CD4-positive, CD25-positive, alpha-beta regulatory T cell (primary cell): ENCODE data around the gene SMTN. TPM values are rescaled to one million over a fixed set of nuclear protein-coding genes. Genes with fewer than 3 reads are reported as not detected.

Source experiments
- ATAC-seq, 2 donors: fragments of 150-1000 bp; cut with Tn5 transposase; one replicate each; pipeline ENCODE4 v1.10.0; 2021; ENCODE audit warnings: low read depth in 2 of 2, moderate number of reproducible peaks in 2 of 2, moderate library complexity in 1 of 2
- DNase-seq, 3 donors: peaks; one replicate each; pipeline versions ENCODE4 v3.0.0 to v3.0.0-alpha.2; 2012 to 2022; ENCODE audit warnings: mixed read lengths in 1 of 3
- H3K27ac ChIP-seq: one replicate; pipeline ENCODE4 v1.7.0; 2013; ENCODE audit warnings: mild to moderate bottlenecking, low read length; ENCODE audit not compliant: insufficient read depth, poor library complexity, severe bottlenecking
- H3K27me3 ChIP-seq: one replicate; pipeline ENCODE4 v1.7.0; 2013; ENCODE audit warnings: low read length; ENCODE audit not compliant: control insufficient read depth, insufficient read depth
- H3K36me3 ChIP-seq: one replicate; pipeline ENCODE4 v1.7.0; 2013; ENCODE audit warnings: mild to moderate bottlenecking, low read length, moderate library complexity; ENCODE audit not compliant: control insufficient read depth, insufficient read depth
- H3K4me1 ChIP-seq: 2 replicates; pipeline ENCODE4 v1.7.0; 2013; ENCODE audit warnings: mild to moderate bottlenecking, low read length; ENCODE audit not compliant: insufficient read depth, control insufficient read depth, poor library complexity, severe bottlenecking
- H3K4me3 ChIP-seq: one replicate; pipeline ENCODE4 v1.7.0; 2013; ENCODE audit warnings: low read depth, mild to moderate bottlenecking, low read length, moderate library complexity
- H3K9me3 ChIP-seq, 2 experiments: 1 replicate in 1 of 2; 2 replicates in 1 of 2; pipeline ENCODE4 v1.7.0; 2013; ENCODE audit warnings: low read length in 2 of 2, mild to moderate bottlenecking in 1 of 2, moderate library complexity in 1 of 2; ENCODE audit not compliant: control insufficient read depth in 2 of 2
- H3K27ac Mint-ChIP-seq, 3 donors: one replicate each; pipeline ENCODE4 v1.8.0; 2020 to 2022; ENCODE audit warnings: mild to moderate bottlenecking in 3 of 3, mixed read lengths in 3 of 3, moderate library complexity in 2 of 3
- H3K27me3 Mint-ChIP-seq: one replicate; pipeline ENCODE4 v1.8.0; 2022; ENCODE audit warnings: mild to moderate bottlenecking, mixed read lengths
- H3K36me3 Mint-ChIP-seq: one replicate; pipeline ENCODE4 v1.8.0; 2020; ENCODE audit warnings: mixed read lengths
- H3K4me1 Mint-ChIP-seq, 4 donors: one replicate each; pipeline ENCODE4 v1.8.0; 2020 to 2022; ENCODE audit warnings: mixed read lengths in 4 of 4, mild to moderate bottlenecking in 1 of 4
- H3K4me3 Mint-ChIP-seq, 4 donors: one replicate each; pipeline ENCODE4 v1.8.0; 2020 to 2022; ENCODE audit warnings: mild to moderate bottlenecking in 4 of 4, mixed read lengths in 4 of 4, moderate library complexity in 3 of 4
- H3K9me3 Mint-ChIP-seq, 7 donors: one replicate each; pipeline ENCODE4 v1.8.0; 2020 to 2022; ENCODE audit warnings: mixed read lengths in 7 of 7, mild to moderate bottlenecking in 3 of 7, moderate library complexity in 2 of 7
- polyA plus RNA-seq, 4 donors: library from polyadenylated mRNA; unstranded; fragments of 300-500 nt; fragmentation: Illumina TruSeq; gene quantifications; one replicate each; pipeline ENCODE4 v1.2.3, GENCODE V29; 2021
- total RNA-seq: library from RNA; stranded (reverse); gene quantifications from one replicate; pipeline ENCODE4 v1.2.3, GENCODE V29; 2022

SMTN gene
- total and polyA plus RNA-seq, 5 donors from 2014 or later: 0.33 to 6.5 (median 0.63) TPM; not detected in 1

DNA sequence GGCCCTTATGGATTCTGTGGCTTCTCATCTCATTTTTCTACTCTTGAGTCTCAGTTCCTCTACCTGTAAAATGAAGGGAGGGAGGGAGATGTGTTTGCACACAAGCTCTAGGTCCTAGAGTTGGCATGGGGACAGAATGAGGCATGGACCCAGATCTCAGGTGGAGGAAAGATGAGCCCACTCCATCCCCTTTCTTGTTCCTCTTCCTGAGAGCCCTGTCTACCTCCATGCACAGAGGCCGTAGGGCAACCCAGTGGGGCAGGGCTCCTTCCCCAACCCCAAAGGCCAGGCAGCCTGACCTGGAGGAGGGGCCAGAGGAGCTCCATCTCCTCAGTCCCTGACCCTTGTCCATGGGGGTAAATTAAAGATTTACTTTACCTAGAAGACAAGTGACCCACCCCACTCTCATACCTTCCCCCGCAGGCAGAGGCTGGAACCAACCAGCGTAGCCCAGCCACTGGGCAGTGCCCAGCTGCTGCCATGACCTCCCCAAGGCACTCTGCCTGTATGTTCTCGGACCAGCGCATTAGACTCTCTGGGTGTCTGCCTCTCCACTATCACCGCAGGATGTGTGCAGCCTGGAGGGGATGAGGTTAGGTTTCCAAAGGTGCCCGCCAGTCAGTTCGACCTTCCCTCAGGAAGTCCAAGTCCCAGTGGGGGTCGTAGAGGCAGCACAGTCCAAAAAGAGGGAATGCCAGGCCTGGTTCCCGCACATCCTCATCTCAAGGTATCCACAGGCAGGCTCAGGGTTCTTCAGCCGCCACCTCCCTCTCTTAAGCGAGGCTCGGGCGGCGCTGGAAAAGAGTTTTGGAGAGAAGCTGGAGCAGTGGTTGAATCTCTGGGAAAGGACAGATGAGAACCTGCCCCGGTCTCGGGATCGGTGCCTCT is 3.0 kb downstream of the SMTN start:
- peak in 1 of 2 donors; percentile 0 for ATAC-seq

DNA sequence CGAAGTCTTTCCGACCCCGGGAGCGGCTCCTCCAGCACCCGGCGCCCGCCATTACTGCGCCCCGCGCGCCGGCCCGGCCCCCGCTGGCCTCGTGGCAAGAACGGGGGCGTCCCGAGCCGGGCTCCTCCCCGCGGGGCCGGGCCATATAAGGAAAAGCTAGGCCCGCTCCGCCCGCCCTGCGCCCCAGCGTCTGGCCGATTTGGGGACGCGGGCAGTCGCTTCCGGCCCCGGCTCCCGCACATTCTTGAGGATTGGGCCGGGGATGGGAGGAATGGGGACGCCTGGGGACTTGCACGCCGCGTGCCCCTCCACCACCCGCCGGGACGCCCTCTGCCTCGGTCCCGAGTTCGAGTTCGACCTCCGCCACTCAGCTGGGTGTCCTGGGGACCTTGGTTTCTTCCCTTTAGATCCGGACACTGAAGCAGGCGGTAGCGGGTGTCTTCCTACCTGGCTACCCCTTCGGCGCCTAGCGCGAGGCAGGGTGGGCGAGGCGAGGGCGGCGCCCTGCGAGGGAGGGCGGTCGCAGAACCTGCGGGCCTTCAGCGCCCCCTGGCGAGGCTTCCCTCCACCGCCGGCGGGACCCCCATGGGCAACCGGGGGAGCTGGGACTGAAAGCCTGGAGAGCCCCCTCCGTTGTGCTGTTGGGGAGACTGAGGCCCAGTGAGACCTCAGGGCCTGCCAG is 3.8 kb downstream of the SMTN start:
- Mint-ChIP-seq H3K27me3 (no peaks in the 10 kb centered on the region), H3K36me3 (no peaks in the 10 kb centered on the region), H3K9me3 (no peaks in the 10 kb centered on the region), H3K4me3 (peak overlapping the region; percentile 85 to 93 (median 88)), H3K4me1 (peaks cover 0 to 43% (median 16%) of the 10 kb centered on the region in 4 donors), H3K27ac (peak overlapping the region in 1 of 3 donors; percentile 38)
- Histone ChIP-seq H3K36me3 (no peaks in the 10 kb centered on the region), H3K27me3 (no peaks in the 10 kb centered on the region), H3K9me3 (no peaks in the 10 kb centered on the region), H3K4me3 (peak overlapping the region; percentile 70), H3K27ac (peak overlapping the region; percentile 84), H3K4me1 (peaks cover 41% of the 10 kb centered on the region)
- DNase-seq (peak; percentile 82 to 90 (median 83)), ATAC-seq (peak; percentile 86 to 87)

More for the DNA sequence above, 3.0 kb downstream of the SMTN start:
- peaks cover 1% of the 10 kb centered on the region for H3K27me3 Mint-ChIP-seq
- Histone ChIP-seq H3K9me3 (no peaks in the 10 kb centered on the region), H3K27ac (peak overlapping the region; percentile 84), H3K4me3 (peak overlapping the region; percentile 70), H3K4me1 (peaks cover 41% of the 10 kb centered on the region), H3K27me3 (no peaks in the 10 kb centered on the region), H3K36me3 (no peaks in the 10 kb centered on the region)
- H3K4me1 Mint-ChIP-seq: peaks cover 0 to 43% (median 16%) of the 10 kb centered on the region in 4 donors
- H3K9me3 Mint-ChIP-seq: no peaks in the 10 kb centered on the region
- H3K4me3 Mint-ChIP-seq: peak overlapping the region; percentile 85 to 93 (median 88)
- no peak for DNase-seq
- H3K27ac Mint-ChIP-seq: peak overlapping the region in 2 of 3 donors; percentile 73 to 79
- H3K36me3 Mint-ChIP-seq: no peaks in the 10 kb centered on the region

DNA sequence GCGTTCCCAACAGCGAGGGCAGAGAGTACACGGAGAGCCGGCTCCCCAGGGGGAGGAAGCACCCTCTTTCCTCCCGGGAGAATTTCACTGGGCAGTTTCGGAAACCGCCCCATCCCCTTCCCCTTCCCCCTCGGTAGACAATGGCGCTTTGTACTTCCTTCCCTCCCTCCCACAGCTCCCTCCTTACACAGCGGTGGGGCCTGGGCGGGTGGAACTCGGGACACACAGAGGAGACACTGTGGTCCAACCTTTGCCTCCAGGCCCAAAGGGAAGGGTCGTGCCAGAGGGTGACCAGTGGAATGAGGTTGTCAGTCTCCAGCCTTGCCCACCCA is 4.3 kb downstream of the SMTN start:
- peaks cover 40% of the 10 kb centered on the region for H3K4me1 ChIP-seq
- H3K27me3 Mint-ChIP-seq: no peaks in the 10 kb centered on the region
- peak overlapping the region; percentile 51 to 89 (median 84) for H3K4me3 Mint-ChIP-seq
- H3K27ac ChIP-seq: peak overlapping the region; percentile 84
- H3K9me3 Mint-ChIP-seq: no peaks in the 10 kb centered on the region
- no peak for DNase-seq
- no peaks in the 10 kb centered on the region for H3K36me3 ChIP-seq
- H3K27me3 ChIP-seq: no peaks in the 10 kb centered on the region
- H3K9me3 ChIP-seq: no peaks in the 10 kb centered on the region
- no peak overlapping the region for H3K4me3 ChIP-seq
- H3K27ac Mint-ChIP-seq: peak overlapping the region in 1 of 3 donors; percentile 38
- no peak for ATAC-seq
- peaks cover 0 to 42% (median 16%) of the 10 kb centered on the region in 4 donors for H3K4me1 Mint-ChIP-seq
- no peaks in the 10 kb centered on the region for H3K36me3 Mint-ChIP-seq

DNA sequence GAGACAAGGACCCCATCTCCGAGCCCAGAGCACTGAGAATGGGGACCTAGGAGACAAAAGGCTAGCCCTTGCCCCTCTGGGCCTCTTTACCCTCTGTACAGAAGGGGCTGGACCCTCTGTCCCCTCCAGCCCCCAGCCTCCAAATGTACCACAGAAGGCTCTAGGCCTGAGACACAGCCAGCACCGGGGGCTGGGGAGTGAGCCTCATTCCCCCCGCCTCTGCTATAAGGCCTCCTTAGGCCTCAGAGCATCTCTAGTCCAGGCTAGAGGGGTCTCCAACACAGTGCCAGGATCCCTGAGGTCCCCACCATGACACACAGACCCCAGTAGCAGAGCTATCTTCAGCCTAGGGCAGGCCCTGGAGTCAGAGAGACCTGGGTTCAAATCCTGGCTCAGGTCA is 4.8 kb downstream of the SMTN start:
- Mint-ChIP-seq H3K27ac (no peak overlapping the region), H3K36me3 (no peaks in the 10 kb centered on the region), H3K4me3 (peak overlapping the region; percentile 51 to 89 (median 76)), H3K9me3 (no peaks in the 10 kb centered on the region), H3K4me1 (peaks cover 0 to 37% (median 14%) of the 10 kb centered on the region in 4 donors), H3K27me3 (no peaks in the 10 kb centered on the region)
- Histone ChIP-seq H3K4me1 (peaks cover 36% of the 10 kb centered on the region), H3K4me3 (no peak overlapping the region), H3K36me3 (no peaks in the 10 kb centered on the region), H3K27ac (no peak overlapping the region), H3K27me3 (no peaks in the 10 kb centered on the region), H3K9me3 (no peaks in the 10 kb centered on the region)
- DNase-seq (no peak), ATAC-seq (no peak)

DNA sequence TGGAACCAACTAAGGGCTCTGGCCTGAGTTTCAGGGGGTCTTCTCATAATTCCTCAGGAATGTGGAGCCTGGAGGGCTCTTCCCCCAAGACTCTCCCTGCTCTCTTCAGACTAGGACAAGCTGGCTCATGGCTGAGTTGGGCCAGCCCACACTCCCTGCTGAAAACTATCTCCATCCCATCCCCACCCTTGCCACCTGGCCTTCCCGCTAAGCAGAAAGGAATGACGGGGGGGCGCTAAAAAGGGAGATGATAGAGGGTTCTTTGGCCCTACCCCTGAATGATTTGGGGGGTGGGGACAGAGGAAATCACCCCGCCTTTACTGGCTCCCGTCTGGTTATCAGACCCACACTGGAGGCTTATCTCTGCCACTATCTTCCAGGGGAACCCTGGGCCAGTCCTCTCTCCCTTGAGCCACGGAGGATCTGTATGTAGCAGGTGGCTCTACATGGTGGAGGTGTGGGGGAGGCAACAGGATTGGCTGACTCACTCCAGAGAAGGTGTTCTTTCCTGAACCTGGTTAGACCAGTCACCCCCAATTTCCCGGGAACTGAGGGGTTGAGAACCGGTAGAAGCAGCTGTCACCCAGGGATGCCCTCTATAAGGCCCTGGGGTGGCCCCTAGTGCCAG is 5.7 kb downstream of the SMTN start:
- DNase-seq (no peak), ATAC-seq (no peak)
- Mint-ChIP-seq H3K9me3 (no peaks in the 10 kb centered on the region), H3K36me3 (no peaks in the 10 kb centered on the region), H3K27me3 (no peaks in the 10 kb centered on the region), H3K4me3 (peak overlapping the region in 3 of 4 donors; percentile 35 to 89 (median 54)), H3K4me1 (peaks cover 0 to 28% (median 11%) of the 10 kb centered on the region in 4 donors), H3K27ac (no peak overlapping the region)
- H3K9me3 ChIP-seq: no peaks in the 10 kb centered on the region
- no peaks in the 10 kb centered on the region for H3K36me3 ChIP-seq
- H3K4me1 ChIP-seq: peaks cover 27% of the 10 kb centered on the region
- no peaks in the 10 kb centered on the region for H3K27me3 ChIP-seq
- no peak overlapping the region for H3K4me3 ChIP-seq
- H3K27ac ChIP-seq: no peak overlapping the region

DNA sequence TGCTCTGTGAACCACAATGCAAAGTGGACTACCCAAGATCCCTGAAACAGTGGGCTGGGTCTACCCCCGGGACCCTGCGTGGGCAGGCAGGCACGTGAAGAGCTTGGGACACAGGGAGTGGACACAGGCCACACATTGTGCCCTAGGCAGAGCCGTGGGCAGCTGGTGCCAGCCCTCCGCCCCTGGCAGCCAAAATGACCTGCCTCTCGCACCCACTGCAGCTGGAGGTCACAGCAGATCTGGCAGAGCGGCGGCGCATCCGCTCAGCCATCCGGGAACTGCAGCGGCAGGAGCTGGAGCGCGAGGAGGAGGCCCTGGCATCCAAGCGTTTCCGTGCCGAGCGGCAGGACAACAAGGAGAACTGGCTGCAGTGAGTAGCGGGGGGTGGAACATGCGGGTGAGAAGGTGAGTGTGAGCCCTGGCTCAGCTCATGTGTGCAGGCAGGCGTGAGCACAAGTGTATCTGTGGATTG is 6.7 kb downstream of the SMTN start:
- Mint-ChIP-seq H3K9me3 (no peaks in the 10 kb centered on the region), H3K36me3 (no peaks in the 10 kb centered on the region), H3K27me3 (no peaks in the 10 kb centered on the region), H3K4me1 (peaks cover 0 to 18% (median 6%) of the 10 kb centered on the region in 4 donors), H3K27ac (no peak overlapping the region), H3K4me3 (peak overlapping the region in 2 of 4 donors; percentile 27 to 52)
- H3K4me3 ChIP-seq: no peak overlapping the region
- no peak for DNase-seq
- ATAC-seq: no peak
- H3K36me3 ChIP-seq: no peaks in the 10 kb centered on the region
- no peaks in the 10 kb centered on the region for H3K27me3 ChIP-seq
- H3K27ac ChIP-seq: no peak overlapping the region
- no peaks in the 10 kb centered on the region for H3K9me3 ChIP-seq
- H3K4me1 ChIP-seq: peaks cover 17% of the 10 kb centered on the region

DNA sequence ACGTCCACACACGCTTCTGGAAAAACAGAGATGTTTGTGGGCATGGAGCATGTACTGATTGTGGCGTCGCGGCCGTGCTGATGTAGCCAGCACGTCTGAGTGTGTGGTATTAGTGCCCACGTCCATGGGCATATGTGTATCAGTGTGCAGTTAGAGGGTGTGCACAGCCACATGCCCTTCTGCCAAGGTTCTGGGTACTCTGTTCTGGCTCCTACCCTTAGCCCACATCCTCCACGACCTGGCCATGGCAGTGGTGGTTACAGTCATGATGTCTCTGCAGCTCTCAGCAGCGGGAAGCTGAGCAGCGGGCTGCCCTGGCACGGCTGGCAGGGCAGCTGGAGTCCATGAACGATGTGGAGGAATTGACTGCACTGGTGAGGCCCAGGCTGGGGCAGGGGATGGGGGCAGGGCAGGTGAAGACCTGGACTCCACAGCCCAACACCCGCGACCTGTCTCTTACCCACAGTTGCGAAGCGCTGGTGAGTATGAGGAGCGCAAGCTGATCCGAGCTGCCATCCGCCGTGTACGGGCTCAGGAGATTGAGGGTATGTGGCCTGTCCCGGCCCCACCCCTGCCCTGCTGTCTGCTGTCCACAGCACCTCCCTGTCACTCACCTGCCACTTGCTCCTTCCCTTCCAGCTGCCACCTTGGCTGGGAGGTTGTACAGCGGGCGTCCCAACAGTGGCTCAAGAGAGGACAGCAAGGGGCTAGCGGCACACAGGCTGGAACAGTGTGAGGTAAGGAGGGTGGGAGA is 7.3 kb downstream of the SMTN start:
- Mint-ChIP-seq H3K4me3 (peak overlapping the region in 1 of 4 donors; percentile 52), H3K36me3 (no peaks in the 10 kb centered on the region), H3K27ac (no peak overlapping the region), H3K9me3 (no peaks in the 10 kb centered on the region), H3K27me3 (no peaks in the 10 kb centered on the region), H3K4me1 (peaks cover 0 to 13% (median 6%) of the 10 kb centered on the region in 4 donors)
- no peak overlapping the region for H3K27ac ChIP-seq
- H3K4me3 ChIP-seq: no peak overlapping the region
- H3K4me1 ChIP-seq: peaks cover 16% of the 10 kb centered on the region
- no peaks in the 10 kb centered on the region for H3K36me3 ChIP-seq
- no peak for DNase-seq
- H3K9me3 ChIP-seq: no peaks in the 10 kb centered on the region
- no peak for ATAC-seq
- H3K27me3 ChIP-seq: no peaks in the 10 kb centered on the region
